Left cardiac atrium (tissue), 4 donors: ENCODE measurements around the gene SPHK2. TPM values are rescaled to one million over a fixed set of nuclear protein-coding genes. Genes with fewer than 3 reads are reported as not detected.
A peak's percentile ranks its signal among the peaks of the same experiment; 100 is the strongest.
"Not testable (repeated sequence)": the region's sequence is repeated elsewhere in the genome, so short reads cannot be mapped to it uniquely, and the experiment has no call there.

Experiments used
- ATAC-seq, 2 donors: fragments of 200-7000 bp; cut with Tn5 transposase; one replicate each; pipeline ENCODE4 v1.9.1; 2020; ENCODE audit warnings: mild to moderate bottlenecking in 2 of 2, moderate library complexity in 2 of 2
- DNase-seq: peaks from one replicate; pipeline ENCODE4 v3.0.0-alpha.2; 2020
- intact Hi-C, 2 donors: fragments of 100-400 bp; cut with DNase I; formaldehyde crosslinking; loops; one replicate each; pipeline versions ENCODE4 v1.14.1 to v1.15.1; 2022 to 2023
- total RNA-seq, 2 donors: library from RNA; stranded (reverse); fragmentation: NEBNext Ultra II Directional; extraction: Animal tissue kit (Norgen Biotek cat#: 25700); gene quantifications; one replicate each; pipeline ENCODE4 v1.2.1, GENCODE V29; 2021
- donor health status: DM: no; HTN: yes; CAD: no.
- donor health status: DM: no; HTN: yes; CAD: no; lungs with severe emphysema.
- donor health status: DM: yes; HTN: yes; CAD: no.
- donor health status: Dilated cardiomyopathy.

Gene SPHK2
- total RNA-seq, 2 donors from 2014 or later, result 9.0 to 9.3 TPM

- intact Hi-C loops, result no loop called here
- no peak for ATAC-seq
- peak; percentile 30 for DNase-seq
These were observed 633 bp downstream of the SPHK2 start for GRCh38 chr19:48619692-48620585.

DNA sequence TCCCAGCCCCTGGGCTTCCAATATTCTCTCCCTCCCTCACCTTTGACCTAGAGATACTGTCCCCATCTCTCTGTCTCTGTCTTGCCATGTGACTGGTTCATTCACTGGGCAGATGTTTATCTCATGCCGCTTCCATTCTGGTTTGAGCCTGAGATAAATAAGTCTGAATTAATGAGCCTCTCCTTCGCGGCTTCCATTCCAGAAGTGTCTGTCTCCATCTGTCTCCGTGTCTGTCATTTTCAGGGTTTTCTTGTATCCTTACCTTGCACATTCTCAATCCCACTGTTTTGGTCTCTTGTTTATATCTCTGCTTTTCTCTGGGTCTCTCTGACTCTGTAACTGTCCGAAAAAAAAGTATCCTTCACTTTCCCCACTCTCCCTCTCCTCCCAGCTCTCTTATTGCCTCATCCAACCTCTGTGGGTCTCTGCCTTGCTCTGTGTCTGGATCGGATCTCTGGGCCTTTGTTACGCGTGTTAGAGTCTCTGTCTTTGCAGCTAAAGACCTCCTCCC is 4.3 kb downstream of the SPHK2 start:
- intact Hi-C loops, result no loop called here
- ATAC-seq, result no peak
- DNase-seq, result no peak

- DNase-seq (peak; percentile 99), ATAC-seq (peak; percentile 86 to 88)
- intact Hi-C loops, result no loop called here
These were observed 4.8 kb downstream of the SPHK2 start for GRCh38 chr19:48624067-48624594.

- intact Hi-C loops, result no loop called here
- ATAC-seq, result no peak
- no peak for DNase-seq
These were observed 5.8 kb downstream of the SPHK2 start for GRCh38 chr19:48624791-48625723.

- ATAC-seq (no peak), DNase-seq (peak; percentile 38)
- intact Hi-C loops, result no loop called here
These were observed 6.6 kb downstream of the SPHK2 start for GRCh38 chr19:48625891-48626327.

DNA sequence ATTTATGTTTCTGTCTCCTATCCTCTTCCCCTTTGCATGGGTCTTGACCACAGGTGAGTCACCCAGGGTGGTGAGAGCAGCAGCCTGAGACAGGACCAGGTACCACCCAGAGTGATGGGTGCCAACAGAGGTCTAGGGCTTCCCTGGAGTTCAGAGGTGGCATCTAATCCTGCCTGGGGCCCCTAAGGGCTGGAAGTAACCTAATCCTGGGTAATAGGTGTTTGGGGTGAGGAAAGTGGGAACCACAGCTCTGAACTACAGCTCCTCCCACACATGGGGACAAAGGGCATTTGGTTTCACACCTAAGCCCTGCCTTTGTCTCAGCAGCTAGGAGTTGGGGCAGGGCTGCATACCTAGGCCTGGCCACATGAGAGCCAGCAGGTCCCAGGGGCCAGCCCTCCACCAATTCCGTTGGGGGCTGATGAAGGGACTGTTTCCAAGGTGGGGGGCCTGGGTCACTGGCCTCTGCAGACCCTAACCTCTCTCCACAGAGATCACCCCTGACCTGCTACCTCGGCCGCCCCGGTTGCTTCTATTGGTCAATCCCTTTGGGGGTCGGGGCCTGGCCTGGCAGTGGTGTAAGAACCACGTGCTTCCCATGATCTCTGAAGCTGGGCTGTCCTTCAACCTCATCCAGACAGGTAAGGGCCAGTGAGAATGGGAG is 8.0 kb downstream of the SPHK2 start:
- intact Hi-C loops, result no loop called here
- ATAC-seq, result no peak
- DNase-seq, result no peak

DNA sequence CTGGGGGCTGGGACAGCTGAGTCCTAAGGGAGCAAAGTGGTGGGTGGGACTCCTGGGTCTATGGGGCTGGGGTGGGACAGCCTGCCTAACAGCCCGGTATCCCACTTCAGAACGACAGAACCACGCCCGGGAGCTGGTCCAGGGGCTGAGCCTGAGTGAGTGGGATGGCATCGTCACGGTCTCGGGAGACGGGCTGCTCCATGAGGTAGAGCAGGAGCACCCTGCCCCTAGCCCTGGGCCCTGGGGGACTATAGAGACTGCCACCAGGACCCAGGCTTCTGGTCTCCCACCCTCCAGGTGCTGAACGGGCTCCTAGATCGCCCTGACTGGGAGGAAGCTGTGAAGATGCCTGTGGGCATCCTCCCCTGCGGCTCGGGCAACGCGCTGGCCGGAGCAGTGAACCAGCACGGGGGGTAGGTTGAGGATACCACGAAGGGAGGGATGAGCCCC is 8.6 kb downstream of the SPHK2 start:
- ATAC-seq (no peak), DNase-seq (no peak)
- intact Hi-C loops, result no loop called here

DNA sequence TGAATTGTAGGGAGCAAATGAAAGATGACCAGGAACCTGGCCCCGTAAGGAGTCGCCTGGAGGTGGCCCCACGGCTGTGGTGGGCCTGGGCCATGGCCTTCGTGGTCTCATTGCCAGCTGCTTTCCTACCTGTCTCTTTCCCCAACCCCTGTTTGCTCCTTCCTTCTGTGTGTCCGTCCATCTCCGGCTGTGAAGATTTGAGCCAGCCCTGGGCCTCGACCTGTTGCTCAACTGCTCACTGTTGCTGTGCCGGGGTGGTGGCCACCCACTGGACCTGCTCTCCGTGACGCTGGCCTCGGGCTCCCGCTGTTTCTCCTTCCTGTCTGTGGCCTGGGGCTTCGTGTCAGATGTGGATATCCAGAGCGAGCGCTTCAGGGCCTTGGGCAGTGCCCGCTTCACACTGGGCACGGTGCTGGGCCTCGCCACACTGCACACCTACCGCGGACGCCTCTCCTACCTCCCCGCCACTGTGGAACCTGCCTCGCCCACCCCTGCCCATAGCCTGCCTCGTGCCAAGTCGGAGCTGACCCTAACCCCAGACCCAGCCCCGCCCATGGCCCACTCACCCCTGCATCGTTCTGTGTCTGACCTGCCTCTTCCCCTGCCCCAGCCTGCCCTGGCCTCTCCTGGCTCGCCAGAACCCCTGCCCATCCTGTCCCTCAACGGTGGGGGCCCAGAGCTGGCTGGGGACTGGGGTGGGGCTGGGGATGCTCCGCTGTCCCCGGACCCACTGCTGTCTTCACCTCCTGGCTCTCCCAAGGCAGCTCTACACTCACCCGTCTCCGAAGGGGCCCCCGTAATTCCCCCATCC is 9.4 kb downstream of the SPHK2 start:
- no peak for ATAC-seq
- no peak for DNase-seq
- intact Hi-C loops, result no loop called here

GRCh38 chr19:48629297-48629598 is 9.9 kb downstream of the SPHK2 start:
- intact Hi-C loops, result no loop called here
- DNase-seq, result peak; percentile 35

DNA sequence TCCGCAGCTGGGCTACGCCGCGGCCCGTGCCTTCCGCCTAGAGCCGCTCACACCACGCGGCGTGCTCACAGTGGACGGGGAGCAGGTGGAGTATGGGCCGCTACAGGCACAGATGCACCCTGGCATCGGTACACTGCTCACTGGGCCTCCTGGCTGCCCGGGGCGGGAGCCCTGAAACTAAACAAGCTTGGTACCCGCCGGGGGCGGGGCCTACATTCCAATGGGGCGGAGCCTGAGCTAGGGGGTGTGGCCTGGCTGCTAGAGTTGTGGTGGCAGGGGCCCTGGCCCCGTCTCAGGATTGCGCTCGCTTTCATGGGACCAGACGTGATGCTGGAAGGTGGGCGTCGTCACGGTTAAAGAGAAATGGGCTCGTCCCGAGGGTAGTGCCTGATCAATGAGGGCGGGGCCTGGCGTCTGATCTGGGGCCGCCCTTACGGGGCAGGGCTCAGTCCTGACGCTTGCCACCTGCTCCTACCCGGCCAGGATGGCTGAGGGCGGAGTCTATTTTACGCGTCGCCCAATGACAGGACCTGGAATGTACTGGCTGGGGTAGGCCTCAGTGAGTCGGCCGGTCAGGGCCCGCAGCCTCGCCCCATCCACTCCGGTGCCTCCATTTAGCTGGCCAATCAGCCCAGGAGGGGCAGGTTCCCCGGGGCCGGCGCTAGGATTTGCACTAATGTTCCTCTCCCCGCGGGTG is 10.4 kb downstream of the SPHK2 start:
- ATAC-seq (peak; percentile 20 to 58), DNase-seq (peak; percentile 67)
- intact Hi-C loops, result no loop called here

More at GRCh38 chr19:48629297-48629598, 9.9 kb downstream of the SPHK2 start:
- no peak for ATAC-seq

GRCh38 chr19:48630296-48631063 is 11.2 kb downstream of the SPHK2 start:
- intact Hi-C loops, result no loop called here
- ATAC-seq, result peak in 1 of 2 donors; percentile 6
- peak; percentile 90 for DNase-seq

- intact Hi-C loops, result no loop called here
- ATAC-seq (no peak), DNase-seq (no peak)
These were observed 11.9 kb downstream of the SPHK2 start for GRCh38 chr19:48631225-48631624.

DNA sequence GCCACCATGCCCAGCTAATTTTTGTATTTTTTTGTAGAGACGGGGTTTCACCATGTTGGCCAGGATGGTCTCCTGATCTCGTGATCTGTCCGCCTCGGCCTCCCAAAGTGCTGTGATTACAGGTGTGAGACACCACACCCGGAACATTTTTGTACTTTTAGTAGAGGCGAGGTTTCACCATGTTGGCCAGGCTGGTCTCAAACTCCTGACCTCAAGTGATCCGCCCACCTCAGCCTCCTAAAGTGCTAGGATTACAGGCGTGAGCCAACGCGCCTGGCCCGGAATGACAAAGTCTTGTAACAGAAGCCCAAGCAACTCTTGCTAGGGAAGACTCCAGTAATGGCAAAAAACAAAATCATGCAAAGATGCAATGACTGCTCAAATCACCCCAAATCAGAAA is 13.0 kb downstream of the SPHK2 start:
- ATAC-seq, intact Hi-C loops, DNase-seq: not testable (repeated sequence)

DNA sequence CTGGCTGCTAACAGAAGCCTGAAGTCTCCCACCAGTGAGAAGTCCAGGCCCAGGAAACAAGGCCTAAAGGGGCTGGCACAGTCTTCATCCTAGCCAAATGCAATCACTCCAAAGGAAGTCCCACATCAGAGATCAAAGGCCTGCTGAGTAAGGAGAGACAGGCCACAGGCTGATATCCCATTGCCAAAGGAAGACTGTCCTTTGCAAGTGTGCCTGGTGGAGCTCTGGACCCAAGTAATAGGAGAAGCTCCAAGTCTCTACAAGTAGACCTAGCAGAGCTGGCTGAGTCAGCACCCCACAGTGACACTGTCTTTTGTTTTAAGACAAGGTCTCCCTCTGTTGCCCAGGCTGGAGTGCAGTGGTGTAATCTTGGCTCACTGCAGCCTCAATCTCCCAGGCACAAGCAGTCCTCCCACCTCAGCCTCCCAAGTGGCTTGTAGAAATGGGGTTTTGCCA is 13.4 kb downstream of the SPHK2 start:
- ATAC-seq, result no peak
- intact Hi-C loops, result no loop called here

DNA sequence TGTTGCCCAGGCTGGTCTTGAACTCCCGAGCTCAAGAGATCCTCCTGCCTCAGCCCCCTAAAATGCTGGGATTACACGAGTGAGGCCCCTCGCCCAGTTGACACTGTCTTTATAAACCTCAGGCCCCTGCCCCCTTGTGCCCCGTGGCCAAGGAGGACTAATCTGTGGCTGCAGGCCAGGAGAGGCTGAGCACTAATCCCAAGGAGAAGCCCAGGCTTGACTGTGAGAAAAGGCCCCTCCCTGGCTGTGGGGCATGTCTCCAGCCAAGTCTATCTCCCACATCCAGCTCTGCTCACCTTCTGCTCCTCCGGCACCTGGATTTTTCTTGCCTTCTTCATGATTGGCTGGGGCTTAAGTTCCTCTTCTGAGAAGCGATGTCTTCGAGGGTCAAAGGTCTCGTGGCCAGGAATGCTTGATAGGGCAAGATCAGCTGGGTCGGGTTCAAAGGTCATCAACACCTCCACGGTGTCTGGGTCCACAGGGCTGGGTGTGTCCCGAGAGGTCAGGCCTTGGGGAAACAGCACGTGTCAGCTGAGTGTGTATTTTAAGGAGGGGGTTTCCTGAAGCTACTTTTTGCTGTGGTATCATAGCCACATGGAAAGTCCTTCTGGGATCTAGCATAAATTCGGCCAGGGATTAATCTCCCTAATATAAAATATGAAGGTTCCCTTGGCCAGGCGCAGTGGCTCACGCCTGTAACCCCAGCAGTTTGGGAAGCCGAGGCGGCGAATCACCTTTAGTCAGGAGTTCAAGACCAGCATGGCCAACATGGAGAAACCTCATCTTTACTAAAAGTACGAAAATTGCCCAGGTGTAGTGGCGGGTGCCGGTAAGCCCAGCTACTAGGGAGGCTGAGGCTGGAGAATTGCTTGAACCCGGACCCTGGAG is 14.1 kb downstream of the SPHK2 start:
- intact Hi-C loops, result no loop called here
- peak; percentile 36 for DNase-seq
- ATAC-seq, result no peak

More for the DNA sequence above, 13.4 kb downstream of the SPHK2 start:
- peak; percentile 41 for DNase-seq

DNA sequence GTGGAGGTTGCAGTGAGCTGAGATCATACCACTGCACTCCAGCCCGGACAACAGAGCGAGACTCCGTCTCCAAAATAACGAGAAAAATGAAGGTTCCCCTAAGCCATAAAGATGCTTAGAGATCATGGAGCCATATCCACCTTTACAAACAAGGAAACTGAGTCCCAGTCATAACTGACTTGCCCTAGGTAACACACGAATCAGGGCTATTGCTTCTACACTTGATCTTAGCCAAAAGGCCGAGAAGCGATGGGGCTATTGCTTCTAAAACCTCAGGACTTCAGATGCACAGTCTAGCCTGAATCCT is 14.7 kb downstream of the SPHK2 start:
- intact Hi-C loops, result no loop called here
- DNase-seq (no peak), ATAC-seq (no peak)
